Panc1 (cell line): ENCODE measurements around the gene ZNF490. TPM values are rescaled to one million over a fixed set of nuclear protein-coding genes. Genes with fewer than 3 reads are reported as not detected.

ENCODE experiments used
- ATAC-seq: fragments of 200-7000 bp; cut with Tn5 transposase; 2 replicates; pipeline ENCODE4 v1.9.1; 2020; ENCODE audit warnings: mild to moderate bottlenecking, moderate library complexity
- BruUV-seq: library from RNA; stranded (reverse); fragments of 400-500 nt; replicated peaks from 2 replicates; lab custom pipeline; 2021; lab: Mats Ljungman, UMichigan
- CTCF ChIA-PET: fragments of 300-600 bp; sonication (Branson Sonifier 250); formaldehyde crosslinking; loops from one replicate; lab custom pipeline; 2022; ENCODE audit warnings: antibody characterized with exemption; lab: Charles Lee
- POLR2A ChIA-PET: fragments of 300-600 bp; sonication (Branson Sonifier 250); formaldehyde crosslinking; loops from one replicate; lab custom pipeline; 2022; ENCODE audit warnings: antibody characterized with exemption; lab: Charles Lee
- DNase-seq: peaks from one replicate; pipeline ENCODE4 v3.0.0-alpha.2; 2010; ENCODE audit warnings: low read depth, low spot score
- H3K27ac ChIP-seq: 2 replicates; pipeline ENCODE4 v1.5.1; 2011; ENCODE audit warnings: mild to moderate bottlenecking, low read length, inconsistent platforms
- H3K27me3 ChIP-seq: fragments of 200-500 bp; sonication (Bioruptor generic); 2 replicates; pipeline ENCODE4 v1.6.0; 2014; ENCODE audit warnings: low read length, inconsistent platforms; ENCODE audit not compliant: control insufficient read depth, insufficient read depth
- H3K36me3 ChIP-seq: fragments of 200-500 bp; sonication (Bioruptor generic); 2 replicates; pipeline ENCODE4 v1.5.1; 2014; ENCODE audit warnings: inconsistent platforms, mild to moderate bottlenecking, low read length, moderate library complexity; ENCODE audit not compliant: control insufficient read depth, insufficient read depth
- H3K4me1 ChIP-seq: 2 replicates; pipeline ENCODE4 v1.5.1; 2011; ENCODE audit warnings: inconsistent platforms, mild to moderate bottlenecking, low read length, moderate library complexity; ENCODE audit not compliant: control insufficient read depth, insufficient read depth
- H3K4me3 ChIP-seq, 2 experiments: 2 replicates each; pipeline ENCODE4 v1.5.1; 2011 to 2012; ENCODE audit warnings: low read depth in 2 of 2, low read length in 2 of 2, mild to moderate bottlenecking in 2 of 2, inconsistent platforms in 1 of 2, moderate library complexity in 1 of 2
- H3K9me3 ChIP-seq: fragments of 200-500 bp; sonication (Bioruptor generic); 2 replicates; pipeline ENCODE4 v1.5.1; 2014; ENCODE audit warnings: low read depth, mild to moderate bottlenecking, inconsistent platforms, low read length, moderate library complexity; ENCODE audit not compliant: control insufficient read depth, insufficient read depth
- CTCF ChIP-seq: fragments of 450-650 bp; IDR thresholded peaks from 2 replicates; pipeline ENCODE4 v1.5.1; 2017; ENCODE audit warnings: mild to moderate bottlenecking
- POLR2AphosphoS5 ChIP-seq: IDR thresholded peaks from 2 replicates; pipeline ENCODE4 v1.6.1; 2012; ENCODE audit warnings: mild to moderate bottlenecking, low read depth, low read length, moderate library complexity
- REST ChIP-seq, 2 experiments: IDR thresholded peaks; 2 replicates each; pipeline ENCODE4 v1.6.1; 2011 to 2012; ENCODE audit warnings: low read depth in 2 of 2, control low read depth in 1 of 2, low read length in 1 of 2, mild to moderate bottlenecking in 1 of 2, moderate library complexity in 1 of 2; ENCODE audit not compliant: insufficient read depth in 1 of 2
- SIN3A ChIP-seq: IDR thresholded peaks from 2 replicates; pipeline ENCODE4 v1.6.1; 2012; ENCODE audit warnings: low read depth, mild to moderate bottlenecking, low read length, moderate library complexity, borderline replicate concordance; ENCODE audit not compliant: insufficient read depth
- TCF7L2 ChIP-seq: IDR thresholded peaks from 2 replicates; pipeline ENCODE4 v1.6.1; 2011; ENCODE audit warnings: mild to moderate bottlenecking, low read depth, low read length, inconsistent platforms
- in situ Hi-C: cut with HindIII; loops from 2 replicates; pipeline ENCODE4 v1.10.0; 2016; ENCODE audit warnings: low sequenced_read_pairs, low pct_unique_long_range_greater_than_20kb
- intact Hi-C: fragments of 100-400 bp; cut with micrococcal nuclease; formaldehyde crosslinking; loops from one replicate; pipeline ENCODE4 v1.10.0; 2022; ENCODE audit not compliant: unreplicated experiment
- total RNA-seq: library from RNA; stranded (reverse); gene quantifications from one replicate; pipeline ENCODE4 v1.2.1, GENCODE V29; 2021; ENCODE audit not compliant: unreplicated experiment

Gene ZNF490
- total RNA-seq, 1 experiment from 2014 or later = 7.0 TPM

GRCh38 chr19:12617646-12618045 is 7.0 kb upstream of the ZNF490 start:
- H3K36me3 ChIP-seq = no peaks in the 10 kb centered on the region
- no peaks in the 10 kb centered on the region for H3K4me1 ChIP-seq
- CTCF ChIA-PET = no interaction called here
- intact Hi-C loops = no loop called here
- BruUV-seq = no TSS peak
- no peaks in the 10 kb centered on the region for H3K27me3 ChIP-seq
- in situ Hi-C loops = no loop called here
- no peak overlapping the region for H3K27ac ChIP-seq
- ATAC-seq (no peak), DNase-seq (no peak)
- TF ChIP-seq SIN3A (no peak), REST (IDR thresholded peaks at IDR 0.05; ENCODE audit: insufficient read depth in 1 of 2, low read depth in 2 of 2, low read length in 1 of 2) (no peak), POLR2AphosphoS5 (no peak), CTCF (no peak), TCF7L2 (no peak)
- H3K4me3 ChIP-seq = no peak overlapping the region
- POLR2A ChIA-PET = no interaction called here
- H3K9me3 ChIP-seq = peaks cover 4% of the 10 kb centered on the region; the same call in 1 of the 2 replicates

- ATAC-seq (peak; percentile 85), DNase-seq (no peak)
- no TSS peak for BruUV-seq
- intact Hi-C loops (no loop called here), in situ Hi-C loops (no loop called here)
- Histone ChIP-seq H3K27me3 (no peaks in the 10 kb centered on the region), H3K4me1 (peaks cover 8% of the 10 kb centered on the region), H3K9me3 (no peaks in the 10 kb centered on the region; the same call in 1 of the 2 replicates), H3K36me3 (peaks cover 5% of the 10 kb centered on the region; the same call in 1 of the 2 replicates), H3K4me3 (peak overlapping the region; percentile 83 to 97), H3K27ac (peak overlapping the region; percentile 90)
- ChIA-PET CTCF (no interaction called here), POLR2A (interaction anchor here (0.5 to 0.9 kb wide), 2 partner anchors 20 to 116 kb away, joined by 4 to 5 read pairs; no protein-coding TSS in a partner anchor)
- TF ChIP-seq POLR2AphosphoS5 (no peak), SIN3A (no peak), REST (IDR thresholded peaks at IDR 0.05; ENCODE audit: insufficient read depth in 1 of 2, low read depth in 2 of 2, low read length in 1 of 2) (no peak), TCF7L2 (no peak)
These were observed 717 bp upstream of the ZNF490 start for GRCh38 chr19:12611361-12611699.
